Measurements from ENCODE around the gene TAF3. TPM values are rescaled to one million over a fixed set of nuclear protein-coding genes. Genes with fewer than 3 reads are reported as not detected.

TAF3 gene
- total RNA-seq, 1 donor from 2014 or later = 12.6 TPM

DNA sequence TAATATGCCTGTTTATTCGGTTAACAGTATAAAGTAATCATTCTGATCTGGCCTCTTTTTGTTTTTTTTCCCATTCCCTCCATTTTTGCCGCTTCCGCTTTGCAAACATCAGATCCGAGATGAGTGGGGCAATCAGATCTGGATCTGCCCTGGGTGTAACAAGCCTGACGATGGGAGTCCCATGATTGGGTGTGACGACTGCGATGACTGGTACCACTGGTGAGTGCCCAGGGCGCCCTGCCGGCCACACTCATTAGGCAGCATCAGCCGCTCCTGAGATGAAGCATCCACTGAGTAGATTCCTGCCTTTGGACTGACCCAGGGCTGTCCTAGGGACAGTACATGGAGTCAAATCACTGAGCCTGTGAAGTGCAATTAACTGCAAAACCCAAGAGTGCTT, 195.3 kb downstream of the TAF3 start:
- TF ChIP-seq, protein P1, sequence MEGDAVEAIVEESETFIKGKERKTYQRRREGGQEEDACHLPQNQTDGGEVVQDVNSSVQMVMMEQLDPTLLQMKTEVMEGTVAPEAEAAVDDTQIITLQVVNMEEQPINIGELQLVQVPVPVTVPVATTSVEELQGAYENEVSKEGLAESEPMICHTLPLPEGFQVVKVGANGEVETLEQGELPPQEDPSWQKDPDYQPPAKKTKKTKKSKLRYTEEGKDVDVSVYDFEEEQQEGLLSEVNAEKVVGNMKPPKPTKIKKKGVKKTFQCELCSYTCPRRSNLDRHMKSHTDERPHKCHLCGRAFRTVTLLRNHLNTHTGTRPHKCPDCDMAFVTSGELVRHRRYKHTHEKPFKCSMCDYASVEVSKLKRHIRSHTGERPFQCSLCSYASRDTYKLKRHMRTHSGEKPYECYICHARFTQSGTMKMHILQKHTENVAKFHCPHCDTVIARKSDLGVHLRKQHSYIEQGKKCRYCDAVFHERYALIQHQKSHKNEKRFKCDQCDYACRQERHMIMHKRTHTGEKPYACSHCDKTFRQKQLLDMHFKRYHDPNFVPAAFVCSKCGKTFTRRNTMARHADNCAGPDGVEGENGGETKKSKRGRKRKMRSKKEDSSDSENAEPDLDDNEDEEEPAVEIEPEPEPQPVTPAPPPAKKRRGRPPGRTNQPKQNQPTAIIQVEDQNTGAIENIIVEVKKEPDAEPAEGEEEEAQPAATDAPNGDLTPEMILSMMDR (IDR thresholded peaks at IDR 0.05) = no peak
- intact Hi-C loops (cut with micrococcal nuclease) = no loop called here
- Mint-ChIP-seq H3K27ac (no peak overlapping the region), H3K9me3 (no peaks in the 10 kb centered on the region), H3K36me3 (ENCODE audit: low read depth) (peaks cover 55% of the 10 kb centered on the region), H3K27me3 (no peaks in the 10 kb centered on the region), H3K4me1 (no peaks in the 10 kb centered on the region), H3K4me3 (no peak overlapping the region)
- DNase-seq = no peak
- ATAC-seq (ENCODE audit: low read depth) = no peak
- CTCF ChIA-PET = no interaction called here
- POLR2A ChIA-PET = no interaction called here

DNA sequence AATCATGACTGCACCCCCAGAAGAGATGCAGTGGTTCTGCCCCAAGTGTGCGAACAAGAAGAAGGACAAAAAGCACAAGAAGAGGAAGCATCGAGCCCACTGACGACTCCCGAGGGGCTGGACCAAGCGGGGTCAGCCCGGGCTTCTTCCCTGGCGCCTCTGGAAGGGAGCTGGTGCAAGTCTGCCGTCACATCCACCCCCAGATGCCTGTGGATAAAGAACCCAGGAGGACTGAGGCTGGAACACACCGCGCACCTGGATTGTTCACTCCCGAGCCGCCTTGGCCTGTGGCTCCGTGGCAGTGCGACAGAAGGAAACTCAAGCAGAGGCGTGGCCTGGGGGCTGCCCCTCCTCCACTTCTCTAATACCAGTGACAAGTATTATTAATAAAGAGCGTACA, 196.3 kb downstream of the TAF3 start:
- Mint-ChIP-seq H3K36me3 (ENCODE audit: low read depth) (peaks cover 50% of the 10 kb centered on the region), H3K27me3 (no peaks in the 10 kb centered on the region), H3K27ac (no peak overlapping the region), H3K4me1 (no peaks in the 10 kb centered on the region), H3K4me3 (no peak overlapping the region), H3K9me3 (no peaks in the 10 kb centered on the region)
- ChIA-PET POLR2A (no interaction called here), CTCF (no interaction called here)
- no peak for DNase-seq
- no peak for ATAC-seq (ENCODE audit: low read depth)
- intact Hi-C loops (cut with micrococcal nuclease) = no loop called here
- TF ChIP-seq, protein P1 (IDR thresholded peaks at IDR 0.05) = no peak

DNA sequence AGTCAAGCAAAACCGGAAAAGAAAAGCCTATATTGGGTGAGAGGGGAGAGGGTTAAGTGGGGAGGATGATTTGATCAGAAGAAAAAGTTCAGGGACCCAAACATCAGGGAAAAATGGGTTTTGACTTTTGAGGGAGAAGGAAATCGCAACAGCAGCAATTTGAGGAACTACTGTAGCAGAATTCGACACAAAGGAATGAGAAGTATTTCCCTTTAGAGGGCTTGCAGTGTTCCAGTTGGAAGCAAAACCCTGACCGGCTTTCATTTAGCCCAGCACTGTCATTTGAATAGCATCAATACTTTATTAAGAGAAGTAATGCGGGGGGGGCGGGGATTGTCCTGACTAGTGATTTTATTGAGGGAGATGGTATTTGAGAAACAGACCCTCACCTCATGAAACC, 199.0 kb downstream of the TAF3 start:
- POLR2A ChIA-PET = no interaction called here
- DNase-seq (no peak), ATAC-seq (ENCODE audit: low read depth) (no peak)
- CTCF ChIA-PET = no interaction called here
- intact Hi-C loops (cut with micrococcal nuclease) = no loop called here
- Mint-ChIP-seq H3K4me1 (no peaks in the 10 kb centered on the region), H3K9me3 (no peaks in the 10 kb centered on the region), H3K27ac (no peak overlapping the region), H3K27me3 (no peaks in the 10 kb centered on the region), H3K4me3 (no peak overlapping the region), H3K36me3 (ENCODE audit: low read depth) (peaks cover 29% of the 10 kb centered on the region)
- TF ChIP-seq, protein P1 (IDR thresholded peaks at IDR 0.05) = no peak

DNA sequence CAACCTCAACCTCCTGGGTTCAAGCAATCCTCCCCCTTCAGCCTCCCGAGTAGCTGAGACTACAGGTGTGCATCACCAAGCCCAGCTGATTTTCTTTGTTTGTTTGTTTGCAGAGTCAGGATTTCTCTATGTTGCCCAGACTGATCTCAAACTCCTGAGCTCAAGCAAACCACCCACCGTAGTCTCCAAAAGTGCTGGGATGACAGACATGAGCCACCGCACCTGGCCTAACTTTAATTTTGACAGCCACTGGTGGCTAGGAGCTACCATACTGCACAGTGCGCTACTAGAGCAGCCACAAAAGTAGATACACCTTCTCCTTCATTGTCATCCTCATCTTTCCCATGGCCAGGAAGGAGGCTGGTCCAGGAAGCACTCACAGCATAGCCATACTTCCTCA, 205.0 kb downstream of the TAF3 start:
- Mint-ChIP-seq H3K4me3 (no peak overlapping the region), H3K4me1 (no peaks in the 10 kb centered on the region), H3K27me3 (peaks cover 6% of the 10 kb centered on the region), H3K36me3 (ENCODE audit: low read depth) (no peaks in the 10 kb centered on the region), H3K9me3 (no peaks in the 10 kb centered on the region), H3K27ac (no peak overlapping the region)
- ChIA-PET CTCF (interaction anchor here (0.6 kb wide), 1 partner anchor 17 kb away, joined by 4 read pairs; no protein-coding TSS in a partner anchor), POLR2A (no interaction called here)
- intact Hi-C loops (cut with micrococcal nuclease) = no loop called here
- ATAC-seq (ENCODE audit: low read depth) = no peak
- TF ChIP-seq, protein P1 (IDR thresholded peaks at IDR 0.05) = no peak
- no peak for DNase-seq

DNA sequence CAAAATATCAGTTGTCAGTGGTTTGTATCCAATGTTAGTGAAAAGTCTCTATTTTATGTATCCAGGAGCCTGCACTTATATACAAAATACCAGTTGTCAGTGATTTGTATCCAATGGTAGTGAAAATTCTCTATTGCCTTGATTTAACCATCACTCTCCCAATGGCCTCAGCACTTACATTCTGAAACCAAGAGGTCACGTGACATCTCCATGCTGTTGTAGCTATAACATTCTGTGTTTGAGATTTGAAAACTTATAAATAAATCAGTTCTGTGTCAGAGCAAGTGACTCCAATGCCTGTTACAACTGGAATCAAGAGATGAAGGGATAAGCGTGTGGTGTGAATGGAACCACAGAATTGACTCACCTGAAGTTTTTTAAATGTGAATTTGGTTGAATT, 205.5 kb downstream of the TAF3 start:
- no peak for DNase-seq
- H3K9me3 Mint-ChIP-seq = no peaks in the 10 kb centered on the region
- TF ChIP-seq, protein P1 (IDR thresholded peaks at IDR 0.05) = no peak
- CTCF ChIA-PET = interaction anchor here (0.6 kb wide), 1 partner anchor 17 kb away, joined by 4 read pairs; no protein-coding TSS in a partner anchor
- no peaks in the 10 kb centered on the region for H3K4me1 Mint-ChIP-seq
- POLR2A ChIA-PET = no interaction called here
- no peaks in the 10 kb centered on the region for H3K36me3 Mint-ChIP-seq (ENCODE audit: low read depth)
- no peak overlapping the region for H3K4me3 Mint-ChIP-seq
- no peak for ATAC-seq (ENCODE audit: low read depth)
- peaks cover 6% of the 10 kb centered on the region for H3K27me3 Mint-ChIP-seq
- intact Hi-C loops (cut with micrococcal nuclease) = no loop called here
- H3K27ac Mint-ChIP-seq = no peak overlapping the region

Data from activated B cell treated with CpG ODN at 0.5 μM for 24 hours (primary cell).